Activated CD4-positive, alpha-beta T cell treated with anti-CD3 and anti-CD28 coated beads, Interleukin-2, Interleukin-4, amounts not matched to agents 100 ng/mL and 50 ng/mL, durations not matched to agents 16 hours and 8 hours (primary cell): ENCODE results near the gene SFXN2.

Source experiments
- DNase-seq: peaks from one replicate; pipeline ENCODE4 v3.0.0-alpha.2; 2020; ENCODE audit warnings: low spot score

The SFXN2 gene

DNA sequence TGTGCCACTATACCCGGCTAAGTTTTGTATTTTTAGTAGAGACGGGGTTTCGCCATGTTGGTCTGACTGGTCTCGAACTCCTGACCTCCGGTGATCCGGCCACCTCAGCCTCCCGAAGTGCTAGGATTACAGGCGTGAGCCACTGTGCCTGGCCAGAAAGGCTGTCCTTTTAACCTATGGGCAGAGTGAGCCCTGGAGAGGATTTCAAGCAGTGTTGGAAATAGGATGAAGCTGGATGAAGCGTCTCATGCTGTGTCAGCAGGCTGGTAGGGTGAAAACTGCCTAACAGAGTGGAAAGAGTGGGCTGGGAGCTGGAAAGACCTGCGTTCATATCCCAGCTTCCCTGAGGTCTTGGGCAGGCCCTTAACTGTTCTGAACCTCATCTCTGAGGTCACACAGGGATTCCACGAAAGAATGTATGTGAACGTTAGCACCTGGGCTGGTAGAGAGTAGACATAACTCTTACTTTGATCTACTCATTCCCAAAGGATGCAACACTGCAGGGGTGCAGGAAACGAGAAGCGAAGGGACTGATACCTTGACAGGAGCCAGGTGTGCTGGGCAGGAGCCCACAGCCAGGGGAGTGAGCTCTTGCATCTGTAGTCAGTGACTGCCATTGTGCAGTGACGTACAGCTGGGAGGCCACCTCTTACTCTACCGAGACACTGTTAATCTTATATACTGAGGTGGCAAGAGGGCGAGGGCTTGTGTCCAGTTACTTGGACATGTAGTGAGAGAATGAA is 63.4 kb downstream of the SFXN2 start:
- DNase-seq: no peak

- no peak for DNase-seq
These were observed 64.3 kb downstream of the SFXN2 start for GRCh38 chr10:102778781-102779180.

DNA sequence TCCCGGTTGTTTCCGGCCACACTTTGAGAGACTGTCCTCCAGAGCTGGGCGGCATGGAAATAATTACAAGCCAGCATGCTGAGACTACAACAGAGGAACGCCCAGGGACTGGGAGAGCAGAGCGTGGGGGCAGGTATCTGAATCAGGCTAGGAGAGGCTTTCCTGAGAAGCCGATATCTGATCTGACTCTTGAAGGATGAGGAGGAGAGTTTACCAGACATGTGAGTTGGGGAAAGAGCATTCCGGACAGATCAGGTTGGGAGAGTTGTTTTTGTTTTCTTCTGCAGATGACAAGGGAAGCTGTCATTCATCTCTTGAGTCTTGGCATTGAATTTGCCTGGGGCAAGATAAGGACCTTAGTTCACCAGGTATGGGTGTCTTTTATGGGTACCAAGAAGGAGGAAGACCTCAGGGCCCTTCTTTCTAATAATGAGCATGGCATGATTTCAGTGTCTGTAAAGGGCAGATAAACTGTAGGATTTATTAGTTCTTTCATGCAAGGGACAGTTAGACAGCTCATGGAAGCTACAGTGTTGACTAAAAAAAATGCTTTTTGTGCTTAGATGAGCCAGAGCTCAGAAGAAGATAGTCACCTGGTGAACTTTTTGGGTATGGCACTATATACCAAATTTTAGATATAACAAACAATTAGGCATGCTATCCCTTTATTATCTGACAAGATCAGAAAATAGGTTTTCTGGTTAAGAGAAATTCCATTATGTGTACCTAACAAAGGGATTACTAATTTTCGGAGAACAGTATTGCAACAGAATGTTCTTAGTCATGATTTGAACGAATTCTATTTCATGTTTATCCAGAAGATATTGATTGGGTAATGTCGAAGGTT is 65.5 kb downstream of the SFXN2 start:
- DNase-seq: no peak

DNA sequence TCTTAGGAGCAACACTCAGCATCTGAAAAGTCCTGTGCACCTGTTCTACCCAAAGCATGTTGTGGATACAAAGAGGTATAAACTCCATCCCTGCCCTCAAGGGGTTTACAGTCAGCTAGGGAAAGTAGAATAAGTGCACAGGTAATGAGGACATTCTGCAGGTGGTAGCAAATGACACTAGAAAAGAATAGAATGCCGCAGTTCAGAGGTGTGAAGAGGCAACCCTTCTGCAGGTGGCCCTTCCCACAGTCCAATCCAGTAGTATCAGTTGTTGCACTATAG is 66.0 kb downstream of the SFXN2 start:
- no peak for DNase-seq

- DNase-seq: no peak
These were observed 66.9 kb downstream of the SFXN2 start for GRCh38 chr10:102781090-102781920.

- no peak for DNase-seq
These were observed 67.6 kb downstream of the SFXN2 start for GRCh38 chr10:102781921-102782557.

GRCh38 chr10:102782673-102783551 is 68.5 kb downstream of the SFXN2 start:
- no peak for DNase-seq

DNA sequence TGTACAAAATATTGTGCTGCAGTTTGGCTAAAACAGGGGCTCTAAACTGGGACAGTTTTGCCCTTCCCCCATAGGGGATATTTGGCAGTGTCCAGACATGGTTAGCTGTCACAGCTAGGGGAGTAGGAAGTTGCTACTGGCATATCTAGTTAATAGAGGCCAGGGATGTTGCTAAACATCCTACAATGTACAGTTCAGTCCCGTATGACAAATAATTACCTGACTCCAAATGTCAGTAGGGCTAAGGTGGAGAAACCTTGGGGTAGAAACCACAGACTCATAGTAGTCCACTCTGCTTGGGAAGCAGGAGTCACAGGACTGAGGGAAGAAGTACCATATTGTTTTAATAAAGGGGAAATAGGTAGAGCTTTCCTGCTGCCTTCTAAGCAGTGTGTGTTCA is 69.1 kb downstream of the SFXN2 start:
- DNase-seq: no peak

DNA sequence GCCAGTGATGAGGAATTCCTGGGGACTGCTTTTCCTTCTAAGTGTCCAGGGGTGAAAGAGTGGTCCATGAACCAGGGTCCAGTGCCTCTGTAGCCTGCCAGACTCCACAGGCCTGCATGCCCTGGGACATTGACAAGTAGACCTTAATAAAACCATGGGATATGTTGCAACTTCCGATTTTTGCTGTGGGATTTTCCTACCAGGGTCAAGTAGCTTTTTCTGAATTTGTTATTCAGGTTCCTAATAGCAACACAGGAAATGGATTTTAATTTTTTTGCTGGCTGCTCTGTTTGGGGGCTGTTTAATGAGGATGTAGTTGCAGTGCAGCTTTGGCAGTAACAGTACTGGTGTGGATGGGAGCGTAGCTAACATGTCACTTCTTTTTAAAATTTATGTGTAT is 71.4 kb downstream of the SFXN2 start:
- no peak for DNase-seq

DNA sequence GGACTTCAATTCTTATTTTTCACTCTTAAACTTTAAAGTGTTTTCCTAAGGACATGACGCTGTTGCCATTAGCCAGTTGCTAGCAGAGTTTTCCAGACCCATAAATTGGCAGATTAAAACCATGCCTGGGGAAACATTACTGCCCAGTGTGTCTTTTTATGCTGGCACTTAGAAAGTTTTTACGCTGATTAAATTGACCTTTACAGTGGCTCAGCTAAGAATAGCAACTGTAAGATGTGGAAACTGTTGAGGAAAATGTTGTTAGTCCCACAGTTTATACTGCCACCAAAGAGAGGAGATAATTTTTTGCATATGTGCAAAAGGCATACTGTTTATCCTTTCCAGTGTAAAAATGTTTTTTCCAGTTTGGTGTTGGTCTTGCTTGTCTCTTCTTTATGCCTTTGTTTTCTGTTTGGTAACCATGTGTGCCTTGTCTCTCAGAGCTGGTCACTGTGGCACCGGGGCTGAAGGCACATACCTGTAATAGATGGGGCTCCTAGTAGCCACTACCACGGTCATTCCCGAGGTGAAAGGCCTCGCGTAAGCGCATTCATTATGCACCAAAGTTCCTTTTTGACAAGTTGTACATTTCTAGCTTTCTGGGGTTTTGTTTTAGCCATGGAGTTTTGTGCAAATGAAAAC is 77.4 kb downstream of the SFXN2 start:
- DNase-seq: no peak
